HepG2 (cell line): Measurements from ENCODE around the gene PSMC5. TPM values are rescaled to one million over a fixed set of nuclear protein-coding genes. Genes with fewer than 3 reads are reported as not detected.
A peak's percentile ranks its signal among the peaks of the same experiment; 100 is the strongest.

Experiments
- ATAC-seq: fragments of 200-7000 bp; cut with Tn5 transposase; 3 replicates; pipeline ENCODE4 v1.9.1; 2020; ENCODE audit warnings: mild to moderate bottlenecking, moderate library complexity
- BruUV-seq: library from RNA; stranded (reverse); fragments of 400-500 nt; replicated peaks from 2 replicates; lab custom pipeline; 2021; lab: Mats Ljungman, UMichigan
- CTCF ChIA-PET: fragments of 300-600 bp; formaldehyde crosslinking; extraction: SDS; loops from one replicate; lab custom pipeline; 2021; ENCODE audit warnings: low total read pairs, inconsistent platforms, low intra/inter-chr PET ratio; lab: Yijun Ruan, JAX
- POLR2A ChIA-PET: fragments of 350-600 bp; sonication (Branson Sonifier 250); formaldehyde crosslinking; loops from one replicate; lab custom pipeline; 2020; ENCODE audit warnings: antibody characterized with exemption, inconsistent platforms; lab: Yijun Ruan, JAX
- DNase-seq: peaks from one replicate; pipeline ENCODE4 v3.0.0-alpha.2; 2015; ENCODE audit warnings: low spot score
- FAIRE-seq: peaks from 3 replicates; lab custom pipeline; 2011; peaks lifted over from hg19 to GRCh38; lab: Jason Lieb, UNC
- H2AFZ ChIP-seq: one replicate; pipeline ENCODE4 v1.6.1; 2011; ENCODE audit warnings: low read length, inconsistent platforms
- H3K27ac ChIP-seq: fragments of 300-600 bp; 3 replicates; pipeline ENCODE4 v1.8.0; 2011; ENCODE audit warnings: mixed run types, mild to moderate bottlenecking, mixed read lengths, low read length, inconsistent platforms; ENCODE audit not compliant: insufficient read depth; ENCODE audit errors: extremely low read length
- H3K27me3 ChIP-seq, 2 experiments: fragments of 200-600 bp in 1 of 2; 2 replicates in 1 of 2; 3 replicates in 1 of 2; pipeline versions ENCODE4 v1.6.0 to v1.8.0; 2011; ENCODE audit warnings: low read length in 2 of 2, mild to moderate bottlenecking in 2 of 2, moderate library complexity in 2 of 2, inconsistent platforms in 1 of 2; ENCODE audit not compliant: insufficient read depth in 2 of 2, control insufficient read depth in 1 of 2
- H3K36me3 ChIP-seq, 2 experiments: fragments of 200-600 bp in 1 of 2; replicated peaks in 1 of 2; 2 replicates in 1 of 2; 3 replicates in 1 of 2; pipeline versions ENCODE4 v1.5.1 to v1.8.0; 2011; ENCODE audit warnings: low read length in 2 of 2, inconsistent platforms in 1 of 2; ENCODE audit not compliant: insufficient read depth in 2 of 2, control insufficient read depth in 1 of 2
- H3K4me1 ChIP-seq: 2 replicates; pipeline ENCODE4 v1.5.1; 2012; ENCODE audit warnings: low read length, inconsistent platforms; ENCODE audit not compliant: insufficient read depth
- H3K4me2 ChIP-seq: 2 replicates; pipeline ENCODE4 v1.6.0; 2011; ENCODE audit warnings: low read depth, low read length, inconsistent platforms
- H3K4me3 ChIP-seq, 3 experiments: fragments of 200-600 bp in 1 of 3; sonication (generic), shearing (Covaris generic) in 1 of 3; replicated peaks in 1 of 3; 2 replicates each; pipeline ENCODE4 v1.5.1; 2011 to 2016; ENCODE audit warnings: low read length in 3 of 3, inconsistent platforms in 2 of 3, low read depth in 2 of 3, mild to moderate bottlenecking in 2 of 3, control low read depth in 1 of 3, mixed read lengths in 1 of 3; ENCODE audit not compliant: insufficient read depth in 1 of 3
- H3K79me2 ChIP-seq: one replicate; pipeline ENCODE4 v1.6.1; 2011; ENCODE audit warnings: low read length, inconsistent platforms; ENCODE audit not compliant: insufficient read depth
- H3K9ac ChIP-seq: 2 replicates; pipeline ENCODE4 v1.6.0; 2011; ENCODE audit warnings: mild to moderate bottlenecking, low read depth, low read length, inconsistent platforms; ENCODE audit not compliant: insufficient read depth
- H3K9me3 ChIP-seq: 2 replicates; pipeline ENCODE4 v1.5.1; 2012; ENCODE audit warnings: mild to moderate bottlenecking, low read length
- H4K20me1 ChIP-seq: 2 replicates; pipeline ENCODE4 v1.6.0; 2011; ENCODE audit warnings: inconsistent platforms, mild to moderate bottlenecking, low read length, moderate library complexity; ENCODE audit not compliant: insufficient read depth
- CENPBD1 ChIP-seq: sonication (generic); formaldehyde crosslinking; IDR thresholded peaks from 2 replicates; pipeline ENCODE4 v1.8.0; 2022; ENCODE audit warnings: missing genetic modification reagents, low read depth, mild to moderate bottlenecking, borderline replicate concordance
- CSRNP1 ChIP-seq: sonication (generic); formaldehyde crosslinking; IDR thresholded peaks from 2 replicates; pipeline ENCODE4 v1.8.1; 2023; ENCODE audit warnings: mild to moderate bottlenecking, missing genetic modification reagents
- HNRNPL ChIP-seq: fragments of 200-400 bp; formaldehyde crosslinking; IDR thresholded peaks from 2 replicates; pipeline ENCODE4 v1.6.1; 2017; ENCODE audit warnings: mild to moderate bottlenecking, low read depth, low read length
- IRF2 ChIP-seq: IDR thresholded peaks from 2 replicates; pipeline ENCODE4 v1.6.1; 2018; ENCODE audit warnings: missing genetic modification reagents, missing compliant biosample characterization
- KDM5B ChIP-seq: sonication (generic); formaldehyde crosslinking; IDR thresholded peaks from 2 replicates; pipeline ENCODE4 v1.4.0; 2020; ENCODE audit warnings: missing genetic modification reagents, mild to moderate bottlenecking, borderline replicate concordance
- NR0B2 ChIP-seq: sonication (generic); formaldehyde crosslinking; IDR thresholded peaks from 2 replicates; pipeline ENCODE4 v1.4.0; 2020; ENCODE audit warnings: mild to moderate bottlenecking, missing genetic modification reagents
- THAP8 ChIP-seq: sonication (generic); formaldehyde crosslinking; IDR thresholded peaks from 2 replicates; pipeline ENCODE4 v1.5.1; 2020; ENCODE audit warnings: missing genetic modification reagents, mild to moderate bottlenecking, borderline replicate concordance
- ZFYVE20 ChIP-seq: sonication (generic); formaldehyde crosslinking; IDR thresholded peaks from 2 replicates; pipeline ENCODE4 v1.8.0; 2023; ENCODE audit warnings: low read depth, mild to moderate bottlenecking, moderate library complexity, missing genetic modification reagents, borderline replicate concordance
- ZMYM4 ChIP-seq: sonication (generic); formaldehyde crosslinking; IDR thresholded peaks from 2 replicates; pipeline ENCODE4 v1.8.1; 2023; ENCODE audit warnings: mild to moderate bottlenecking, missing genetic modification reagents
- ZNF263 ChIP-seq: sonication (generic); formaldehyde crosslinking; IDR thresholded peaks from 2 replicates; pipeline ENCODE4 v1.4.0; 2020; ENCODE audit warnings: missing genetic modification reagents
- ZNF430 ChIP-seq: sonication (generic); formaldehyde crosslinking; IDR thresholded peaks from 2 replicates; pipeline ENCODE4 v1.9.0; 2021; ENCODE audit warnings: mild to moderate bottlenecking, missing genetic modification reagents
- ZNF460 ChIP-seq: sonication (generic); formaldehyde crosslinking; IDR thresholded peaks from 2 replicates; pipeline ENCODE4 v1.5.1; 2020; ENCODE audit warnings: missing genetic modification reagents, mild to moderate bottlenecking, borderline replicate concordance
- ZNF660 ChIP-seq: sonication (generic); formaldehyde crosslinking; IDR thresholded peaks from 2 replicates; pipeline ENCODE4 v1.5.1; 2020; ENCODE audit warnings: mild to moderate bottlenecking, low read depth, missing genetic modification reagents, borderline replicate concordance
- ZNF709 ChIP-seq: sonication (generic); formaldehyde crosslinking; IDR thresholded peaks from 2 replicates; pipeline ENCODE4 v1.5.0; 2020; ENCODE audit warnings: mild to moderate bottlenecking, missing genetic modification reagents
- WGBS: methylation state at CpG from one replicate; pipeline ENCODE4 v1.1.6; 2017; ENCODE audit warnings: low lambda C conversion rate; 5-methylcytosine and 5-hydroxymethylcytosine counted together
- in situ Hi-C: cut with HindIII; loops from 2 replicates; pipeline ENCODE4 v1.10.0; 2017; ENCODE audit warnings: low pct_unique_long_range_greater_than_20kb; ENCODE audit not compliant: extremely low pct_ligation_motif_present
- intact Hi-C: fragments of 100-400 bp; cut with micrococcal nuclease; formaldehyde crosslinking; loops from one replicate; pipeline ENCODE4 v1.10.0; 2022; ENCODE audit not compliant: unreplicated experiment
- polyA plus RNA-seq, 8 experiments: library from polyadenylated mRNA; depleted of rRNA in 3 of 8; stranded (reverse) in 7 of 8; unstranded in 1 of 8; fragments of >200 nt; fragmentation: Illumina TruSeq in 4 of 8; extraction: Trizol in 4 of 8; gene quantifications; 2 replicates each; pipeline versions ENCODE4 v1.2.1 to v1.2.3, GENCODE V29; 2011 to 2016; ENCODE audit warnings: low read depth in 4 of 8, missing spikeins in 1 of 8, mixed read lengths in 1 of 8; ENCODE audit not compliant: insufficient read depth in 1 of 8
- total RNA-seq, 5 experiments: library from RNA; depleted of rRNA; stranded (reverse); fragments of >200 nt; fragmentation: Illumina TruSeq; extraction: Trizol; gene quantifications; 2 replicates each; pipeline ENCODE4 v1.2.3, GENCODE V29; 2016; ENCODE audit warnings: low read depth in 1 of 5
- TF ChIP-seq, protein P1 (sequence below): sonication (generic); formaldehyde crosslinking; IDR thresholded peaks from 2 replicates; pipeline ENCODE4 v1.4.0; 2020; ENCODE audit warnings: missing genetic modification reagents, mild to moderate bottlenecking, borderline replicate concordance

PSMC5 gene
- total and polyA plus RNA-seq, 2 of the 13 experiments (the other 11 are each of a cell fraction or from before 2014, with no cell fraction given) = 35.3 to 128 TPM

GRCh38 chr17:63848834-63849689 is 21.8 kb downstream of the PSMC5 start:
- Histone ChIP-seq H3K9ac (no peak overlapping the region), H3K4me3 (no peak overlapping the region; a peak in 1 of 6 replicates), H4K20me1 (no peaks in the 10 kb centered on the region), H3K79me2 (no peaks in the 10 kb centered on the region), H3K4me1 (peaks cover 37% of the 10 kb centered on the region), H3K9me3 (no peaks in the 10 kb centered on the region), H3K27ac (no peak overlapping the region), H3K36me3 (no peaks in the 10 kb centered on the region), H2AFZ (no peak overlapping the region), H3K4me2 (no peak overlapping the region), H3K27me3 (no peaks in the 10 kb centered on the region)
- no TSS peak for BruUV-seq
- ChIA-PET CTCF (no interaction called here), POLR2A (interaction anchor here (1.0 kb wide), 1 partner anchor 296 kb away, joined by 3 read pairs; no protein-coding TSS in a partner anchor)
- 83% methylated on average over 82 of the region's 82 CpGs for WGBS
- intact Hi-C loops = no loop called here
- in situ Hi-C loops = loop anchor here (10.0 kb wide), 1 partner anchor 656 kb away; the partner anchor contains the start of genes CEP95 and DDX5
- peak; percentile 71 for DNase-seq
- peak; percentile 77 for ATAC-seq
- no peak for FAIRE-seq
- no peak for TF ChIP-seq ZNF263 (CRISPR knock-in tag)
- TF ChIP-seq ZNF430 (CRISPR knock-in tag) = no peak
- no peak for TF ChIP-seq CENPBD1 (CRISPR knock-in tag)
- peak; percentile 91 for TF ChIP-seq HNRNPL
- TF ChIP-seq KDM5B (CRISPR knock-in tag) = peak; percentile 30; the same call in 1 of the 2 replicates
- no peak for TF ChIP-seq ZFYVE20
- TF ChIP-seq ZMYM4 = peak; percentile 84
- TF ChIP-seq THAP8 (CRISPR knock-in tag) = no peak
- no peak for TF ChIP-seq ZNF660
- TF ChIP-seq ZNF709 = no peak
- TF ChIP-seq, protein P1, sequence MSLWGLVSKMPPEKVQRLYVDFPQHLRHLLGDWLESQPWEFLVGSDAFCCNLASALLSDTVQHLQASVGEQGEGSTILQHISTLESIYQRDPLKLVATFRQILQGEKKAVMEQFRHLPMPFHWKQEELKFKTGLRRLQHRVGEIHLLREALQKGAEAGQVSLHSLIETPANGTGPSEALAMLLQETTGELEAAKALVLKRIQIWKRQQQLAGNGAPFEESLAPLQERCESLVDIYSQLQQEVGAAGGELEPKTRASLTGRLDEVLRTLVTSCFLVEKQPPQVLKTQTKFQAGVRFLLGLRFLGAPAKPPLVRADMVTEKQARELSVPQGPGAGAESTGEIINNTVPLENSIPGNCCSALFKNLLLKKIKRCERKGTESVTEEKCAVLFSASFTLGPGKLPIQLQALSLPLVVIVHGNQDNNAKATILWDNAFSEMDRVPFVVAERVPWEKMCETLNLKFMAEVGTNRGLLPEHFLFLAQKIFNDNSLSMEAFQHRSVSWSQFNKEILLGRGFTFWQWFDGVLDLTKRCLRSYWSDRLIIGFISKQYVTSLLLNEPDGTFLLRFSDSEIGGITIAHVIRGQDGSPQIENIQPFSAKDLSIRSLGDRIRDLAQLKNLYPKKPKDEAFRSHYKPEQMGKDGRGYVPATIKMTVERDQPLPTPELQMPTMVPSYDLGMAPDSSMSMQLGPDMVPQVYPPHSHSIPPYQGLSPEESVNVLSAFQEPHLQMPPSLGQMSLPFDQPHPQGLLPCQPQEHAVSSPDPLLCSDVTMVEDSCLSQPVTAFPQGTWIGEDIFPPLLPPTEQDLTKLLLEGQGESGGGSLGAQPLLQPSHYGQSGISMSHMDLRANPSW (CRISPR knock-in tag) = no peak
- 0 out of 2 replicates have a peak, but pooled peaks have one; percentile 23 for TF ChIP-seq IRF2 (CRISPR knock-in tag)
- TF ChIP-seq CSRNP1 (CRISPR knock-in tag) = peak; percentile 48; the same call in 1 of the 2 replicates
- peak; percentile 47; the same call in 1 of the 2 replicates for TF ChIP-seq NR0B2 (CRISPR knock-in tag)
- no peak; the same call in 1 of the 2 replicates for TF ChIP-seq ZNF460
